DND-41 (cell line): Measurements from ENCODE around the gene SELENON.

Source experiments
- CTCF ChIP-seq: IDR thresholded peaks from 2 replicates; pipeline ENCODE4 v1.5.1; 2012; ENCODE audit warnings: borderline replicate concordance, low read length, moderate library complexity, mild to moderate bottlenecking; ENCODE audit not compliant: poor library complexity, severe bottlenecking; ENCODE audit errors: extremely low read depth
- EZH2 ChIP-seq: IDR thresholded peaks from 3 replicates; pipeline ENCODE4 v1.6.1; 2012; ENCODE audit warnings: borderline replicate concordance, low read depth, mild to moderate bottlenecking, moderate library complexity, low read length, inconsistent platforms; ENCODE audit not compliant: severe bottlenecking

- TF ChIP-seq CTCF (no peak), EZH2 (no peak)
Measured at GRCh38 chr1:25772164-25772563, 27.8 kb upstream of the SELENON start.
